ENCODE data around the gene INPP5B. TPM values are rescaled to one million over a fixed set of nuclear protein-coding genes. Genes with fewer than 3 reads are reported as not detected.

Gene INPP5B
- total RNA-seq, 2 donors from 2014 or later: 34.2 to 52.7 TPM

- Mint-ChIP-seq H3K27ac (peak overlapping the region in 1 of 2 donors; percentile 14), H3K9me3 (no peaks in the 10 kb centered on the region), H3K36me3 (peaks cover 0 to 5% of the 10 kb centered on the region in 2 donors)
- no peak for ATAC-seq
- DNase-seq (ENCODE audit: low spot score in 2 of 2): no peak
Measured at GRCh38 chr1:37845049-37845646, 101.7 kb downstream of the INPP5B start.

- H3K9me3 Mint-ChIP-seq: no peaks in the 10 kb centered on the region
- ATAC-seq (no peak), DNase-seq (ENCODE audit: low spot score in 2 of 2) (no peak)
- H3K27ac Mint-ChIP-seq: peak overlapping the region; percentile 6 to 14
- peaks cover 0 to 5% of the 10 kb centered on the region in 2 donors for H3K36me3 Mint-ChIP-seq
Measured at GRCh38 chr1:37844536-37844935, 102.3 kb downstream of the INPP5B start.

- H3K36me3 Mint-ChIP-seq: peaks cover 0 to 5% of the 10 kb centered on the region in 2 donors
- no peak overlapping the region for H3K27ac Mint-ChIP-seq
- no peak for DNase-seq (ENCODE audit: low spot score in 2 of 2)
- ATAC-seq: no peak
- no peaks in the 10 kb centered on the region for H3K9me3 Mint-ChIP-seq
Measured at GRCh38 chr1:37841652-37842051, 105.2 kb downstream of the INPP5B start.

GRCh38 chr1:37840711-37841110 lies 106.1 kb downstream of the INPP5B start:
- DNase-seq (ENCODE audit: low spot score in 2 of 2) (no peak), ATAC-seq (no peak)
- Mint-ChIP-seq H3K9me3 (no peaks in the 10 kb centered on the region), H3K27ac (peak overlapping the region in 1 of 2 donors; percentile 12), H3K36me3 (peaks cover 0 to 5% of the 10 kb centered on the region in 2 donors)

- H3K27ac Mint-ChIP-seq: no peak overlapping the region
- ATAC-seq: no peak
- no peaks in the 10 kb centered on the region for H3K36me3 Mint-ChIP-seq
Measured at GRCh38 chr1:37839676-37840075, 107.2 kb downstream of the INPP5B start.

GRCh38 chr1:37836788-37837187 lies 110.1 kb downstream of the INPP5B start:
- DNase-seq (ENCODE audit: low spot score in 2 of 2): no peak
- Mint-ChIP-seq H3K27ac (peak overlapping the region in 1 of 2 donors; percentile 75), H3K36me3 (peaks cover 0 to 9% of the 10 kb centered on the region in 2 donors), H3K9me3 (no peaks in the 10 kb centered on the region)
- ATAC-seq: no peak

More at GRCh38 chr1:37839676-37840075, 107.2 kb downstream of the INPP5B start:
- DNase-seq (ENCODE audit: low spot score in 2 of 2): no peak
- no peaks in the 10 kb centered on the region for H3K9me3 Mint-ChIP-seq

GRCh38 chr1:37831809-37832208 lies 115.0 kb downstream of the INPP5B start:
- Mint-ChIP-seq H3K36me3 (peaks cover 0 to 15% of the 10 kb centered on the region in 2 donors), H3K9me3 (no peaks in the 10 kb centered on the region), H3K27ac (no peak overlapping the region)
- ATAC-seq (no peak), DNase-seq (ENCODE audit: low spot score in 2 of 2) (no peak)

GRCh38 chr1:37831109-37831508 lies 115.7 kb downstream of the INPP5B start:
- no peak for ATAC-seq
- H3K36me3 Mint-ChIP-seq: peaks cover 0 to 15% of the 10 kb centered on the region in 2 donors

GRCh38 chr1:37828410-37829074 lies 118.3 kb downstream of the INPP5B start:
- DNase-seq (ENCODE audit: low spot score in 2 of 2) (no peak), ATAC-seq (no peak)
- H3K27ac Mint-ChIP-seq: no peak overlapping the region
- H3K9me3 Mint-ChIP-seq: no peaks in the 10 kb centered on the region
- H3K36me3 Mint-ChIP-seq: peaks cover 0 to 11% of the 10 kb centered on the region in 2 donors

More at GRCh38 chr1:37831109-37831508, 115.7 kb downstream of the INPP5B start:
- no peak for DNase-seq (ENCODE audit: low spot score in 2 of 2)
- H3K9me3 Mint-ChIP-seq: no peaks in the 10 kb centered on the region
- H3K27ac Mint-ChIP-seq: no peak overlapping the region

GRCh38 chr1:37825506-37825905 lies 121.3 kb downstream of the INPP5B start:
- no peak for DNase-seq (ENCODE audit: low spot score in 2 of 2)
- Mint-ChIP-seq H3K27ac (peak overlapping the region; percentile 61 to 77), H3K36me3 (peaks cover 6 to 13% of the 10 kb centered on the region in 2 donors), H3K9me3 (no peaks in the 10 kb centered on the region)
- ATAC-seq: no peak

- H3K36me3 Mint-ChIP-seq: peaks cover 6 to 13% of the 10 kb centered on the region in 2 donors
- DNase-seq (ENCODE audit: low spot score in 2 of 2) (no peak), ATAC-seq (no peak)
- no peaks in the 10 kb centered on the region for H3K9me3 Mint-ChIP-seq
- peak overlapping the region in 1 of 2 donors; percentile 69 for H3K27ac Mint-ChIP-seq
Measured at GRCh38 chr1:37824001-37824400, 122.9 kb downstream of the INPP5B start.

- no peak for DNase-seq (ENCODE audit: low spot score in 2 of 2)
- Mint-ChIP-seq H3K36me3 (peaks cover 6 to 12% of the 10 kb centered on the region in 2 donors), H3K9me3 (no peaks in the 10 kb centered on the region), H3K27ac (peak overlapping the region; percentile 69 to 79)
- peak; percentile 76 to 82 for ATAC-seq
Measured at GRCh38 chr1:37822906-37823815, 123.7 kb downstream of the INPP5B start.

GRCh38 chr1:37821481-37821880 lies 125.4 kb downstream of the INPP5B start:
- ATAC-seq: no peak

GRCh38 chr1:37817481-37817880 lies 129.4 kb downstream of the INPP5B start:
- no peak for ATAC-seq
- Mint-ChIP-seq H3K27ac (peak overlapping the region; percentile 60 to 61), H3K36me3 (peaks cover 5 to 7% of the 10 kb centered on the region in 2 donors)

More at GRCh38 chr1:37821481-37821880, 125.4 kb downstream of the INPP5B start:
- no peaks in the 10 kb centered on the region for H3K9me3 Mint-ChIP-seq
- DNase-seq (ENCODE audit: low spot score in 2 of 2): no peak
- peak overlapping the region in 1 of 2 donors; percentile 69 for H3K27ac Mint-ChIP-seq
- peaks cover 6 to 7% of the 10 kb centered on the region in 2 donors for H3K36me3 Mint-ChIP-seq

GRCh38 chr1:37814252-37814651 lies 132.6 kb downstream of the INPP5B start:
- no peak for DNase-seq (ENCODE audit: low spot score in 2 of 2)
- Mint-ChIP-seq H3K9me3 (no peaks in the 10 kb centered on the region), H3K36me3 (peaks cover 0 to under 1% of the 10 kb centered on the region in 2 donors), H3K27ac (peak overlapping the region; percentile 6 to 55)
- ATAC-seq: no peak

More at GRCh38 chr1:37817481-37817880, 129.4 kb downstream of the INPP5B start:
- no peaks in the 10 kb centered on the region for H3K9me3 Mint-ChIP-seq
- no peak for DNase-seq (ENCODE audit: low spot score in 2 of 2)

GRCh38 chr1:37813529-37814145 lies 133.2 kb downstream of the INPP5B start:
- ATAC-seq (no peak), DNase-seq (ENCODE audit: low spot score in 2 of 2) (no peak)
- peaks cover 0 to 6% of the 10 kb centered on the region in 2 donors for H3K36me3 Mint-ChIP-seq
- H3K9me3 Mint-ChIP-seq: no peaks in the 10 kb centered on the region
- peak overlapping the region; percentile 6 to 79 for H3K27ac Mint-ChIP-seq

All from activated naive CD4-positive, alpha-beta T cell treated with anti-CD3 and anti-CD28 coated beads, Interleukin-2, amount 50 U/mL, for 72 hours (primary cell).